Testis (tissue), 3 donors: ENCODE results near the gene GPBP1. TPM values are rescaled to one million over a fixed set of nuclear protein-coding genes. Genes with fewer than 3 reads are reported as not detected.
"Not testable (repeated sequence)": the region's sequence is repeated elsewhere in the genome, so short reads cannot be mapped to it uniquely, and the experiment has no call there.

Source experiments
- DNase-seq: peaks from one replicate; pipeline ENCODE4 v3.0.0-alpha.2; 2019
- H3K27ac ChIP-seq, 2 donors: fragments of 200-600 bp; sonication (generic); one replicate each; pipeline ENCODE4 v1.5.1; 2019
- H3K27me3 ChIP-seq: fragments of 200-600 bp; sonication (generic); one replicate; pipeline ENCODE4 v1.5.1; 2019
- H3K36me3 ChIP-seq: fragments of 200-600 bp; sonication (generic); one replicate; pipeline ENCODE4 v1.5.1; 2017; ENCODE audit warnings: low read depth; ENCODE audit errors: missing control alignments
- H3K4me1 ChIP-seq: fragments of 200-600 bp; sonication (generic); one replicate; pipeline ENCODE4 v1.5.1; 2019
- H3K4me3 ChIP-seq, 2 donors: fragments of 200-600 bp; sonication (generic); one replicate each; pipeline ENCODE4 v1.5.1; 2017 to 2019
- H3K9me3 ChIP-seq: fragments of 200-600 bp; sonication (generic); one replicate; pipeline ENCODE4 v1.5.1; 2017
- POLR2A ChIP-seq: fragments of 450-650 bp; IDR thresholded peaks from one replicate; pipeline ENCODE4 v1.6.1; 2017; ENCODE audit warnings: antibody characterized with exemption, mild to moderate bottlenecking, moderate library complexity
- WGBS, 2 donors: methylation state at CpG; one replicate each; pipeline ENCODE4 v1.1.5; 2018; 5-methylcytosine and 5-hydroxymethylcytosine counted together
- intact Hi-C: fragments of 100-400 bp; cut with DNase I; formaldehyde crosslinking; loops from one replicate; pipeline ENCODE4 v1.15.1; 2023; ENCODE audit warnings: low total_unique reads
- polyA plus RNA-seq: library from polyadenylated mRNA; stranded (reverse); fragments of 350-450 nt; fragmentation: Illumina TruSeq; extraction: RNeasy Lipid Tissue Mini Kit (QIAGEN cat#74804); gene quantifications from one replicate; pipeline ENCODE4 v1.2.3, GENCODE V29; 2014; ENCODE audit warnings: low read depth, low replicate concordance; ENCODE audit not compliant: insufficient read depth
- total RNA-seq, 2 donors: library from RNA; depleted of rRNA; stranded (reverse); fragments of >200 nt; gene quantifications; one replicate each; pipeline ENCODE4 v1.2.3, GENCODE V29; 2016
- TF ChIP-seq, protein P1 (sequence below), 3 experiments: fragments of 450-650 bp in 2 of 3; fragments of 200-600 bp in 1 of 3; sonication (generic) in 1 of 3; IDR thresholded peaks; one replicate each; pipeline ENCODE4 v1.5.1; 2016 to 2019; ENCODE audit warnings: antibody characterized with exemption in 3 of 3, mild to moderate bottlenecking in 2 of 3, moderate library complexity in 1 of 3

Gene GPBP1
- total and polyA plus RNA-seq, 3 donors from 2014 or later, result 109 to 167 (median 137) TPM

GRCh38 chr5:57176350-57176857 lies 2.5 kb downstream of the GPBP1 start:
- Histone ChIP-seq H3K36me3 (no peaks in the 10 kb centered on the region), H3K4me3 (peak overlapping the region; percentile 77 to 93), H3K27ac (peak overlapping the region; percentile 100), H3K4me1 (peaks cover 24% of the 10 kb centered on the region), H3K27me3 (no peaks in the 10 kb centered on the region), H3K9me3 (no peaks in the 10 kb centered on the region)
- no peak for DNase-seq
- 2 to 3% methylated on average over 7 of the region's 7 CpGs for WGBS, 2 donors
- intact Hi-C loops, result no loop called here
- TF ChIP-seq, protein P1, sequence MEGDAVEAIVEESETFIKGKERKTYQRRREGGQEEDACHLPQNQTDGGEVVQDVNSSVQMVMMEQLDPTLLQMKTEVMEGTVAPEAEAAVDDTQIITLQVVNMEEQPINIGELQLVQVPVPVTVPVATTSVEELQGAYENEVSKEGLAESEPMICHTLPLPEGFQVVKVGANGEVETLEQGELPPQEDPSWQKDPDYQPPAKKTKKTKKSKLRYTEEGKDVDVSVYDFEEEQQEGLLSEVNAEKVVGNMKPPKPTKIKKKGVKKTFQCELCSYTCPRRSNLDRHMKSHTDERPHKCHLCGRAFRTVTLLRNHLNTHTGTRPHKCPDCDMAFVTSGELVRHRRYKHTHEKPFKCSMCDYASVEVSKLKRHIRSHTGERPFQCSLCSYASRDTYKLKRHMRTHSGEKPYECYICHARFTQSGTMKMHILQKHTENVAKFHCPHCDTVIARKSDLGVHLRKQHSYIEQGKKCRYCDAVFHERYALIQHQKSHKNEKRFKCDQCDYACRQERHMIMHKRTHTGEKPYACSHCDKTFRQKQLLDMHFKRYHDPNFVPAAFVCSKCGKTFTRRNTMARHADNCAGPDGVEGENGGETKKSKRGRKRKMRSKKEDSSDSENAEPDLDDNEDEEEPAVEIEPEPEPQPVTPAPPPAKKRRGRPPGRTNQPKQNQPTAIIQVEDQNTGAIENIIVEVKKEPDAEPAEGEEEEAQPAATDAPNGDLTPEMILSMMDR (IDR thresholded peaks at IDR 0.05), result no peak
- no peak for TF ChIP-seq POLR2A

- intact Hi-C loops, result no loop called here
- Histone ChIP-seq H3K4me1 (peaks cover 21% of the 10 kb centered on the region), H3K4me3 (no peak overlapping the region)
Measured at GRCh38 chr5:57177479-57178156, 3.8 kb downstream of the GPBP1 start.

DNA sequence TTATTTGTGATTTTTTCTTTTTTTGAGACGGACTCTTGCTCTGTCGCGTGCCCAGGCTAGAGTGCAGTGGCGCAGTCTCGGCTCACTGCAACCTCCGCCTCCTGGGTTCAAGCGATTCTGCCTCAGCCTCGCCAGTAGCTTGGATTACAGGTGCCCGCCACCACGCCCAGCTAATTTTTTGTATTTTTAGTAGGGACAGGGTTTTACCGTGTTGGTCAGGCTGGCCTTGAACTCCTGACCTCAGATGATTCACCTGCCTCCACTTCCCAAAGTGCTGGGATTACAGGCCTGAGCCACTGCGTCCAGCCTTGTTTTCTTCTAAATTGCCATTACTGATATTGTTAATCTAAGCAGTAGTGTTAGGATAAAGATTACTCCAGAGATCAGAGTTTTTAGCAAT lies 4.4 kb downstream of the GPBP1 start:
- WGBS, 2 donors, result 56 to 70% methylated on average over 12 of the region's 12 CpGs
- H3K27me3 ChIP-seq, DNase-seq, H3K9me3 ChIP-seq, H3K4me3 ChIP-seq, H3K36me3 ChIP-seq, intact Hi-C loops: not testable (repeated sequence)
- Histone ChIP-seq H3K4me1 (peaks cover 20% of the 10 kb centered on the region), H3K27ac (peak overlapping the region in 1 of 2 donors; percentile 100)

More at GRCh38 chr5:57177479-57178156, 3.8 kb downstream of the GPBP1 start:
- TF ChIP-seq, protein P1 (IDR thresholded peaks at IDR 0.05), result no peak
- H3K27me3 ChIP-seq, result no peaks in the 10 kb centered on the region
- H3K36me3 ChIP-seq, result no peaks in the 10 kb centered on the region
- DNase-seq, result no peak
- peak overlapping the region in 1 of 2 donors; percentile 100 for H3K27ac ChIP-seq
- no peaks in the 10 kb centered on the region for H3K9me3 ChIP-seq
- WGBS, 2 donors, result 64 to 75% methylated on average over 14 of the region's 14 CpGs

DNA sequence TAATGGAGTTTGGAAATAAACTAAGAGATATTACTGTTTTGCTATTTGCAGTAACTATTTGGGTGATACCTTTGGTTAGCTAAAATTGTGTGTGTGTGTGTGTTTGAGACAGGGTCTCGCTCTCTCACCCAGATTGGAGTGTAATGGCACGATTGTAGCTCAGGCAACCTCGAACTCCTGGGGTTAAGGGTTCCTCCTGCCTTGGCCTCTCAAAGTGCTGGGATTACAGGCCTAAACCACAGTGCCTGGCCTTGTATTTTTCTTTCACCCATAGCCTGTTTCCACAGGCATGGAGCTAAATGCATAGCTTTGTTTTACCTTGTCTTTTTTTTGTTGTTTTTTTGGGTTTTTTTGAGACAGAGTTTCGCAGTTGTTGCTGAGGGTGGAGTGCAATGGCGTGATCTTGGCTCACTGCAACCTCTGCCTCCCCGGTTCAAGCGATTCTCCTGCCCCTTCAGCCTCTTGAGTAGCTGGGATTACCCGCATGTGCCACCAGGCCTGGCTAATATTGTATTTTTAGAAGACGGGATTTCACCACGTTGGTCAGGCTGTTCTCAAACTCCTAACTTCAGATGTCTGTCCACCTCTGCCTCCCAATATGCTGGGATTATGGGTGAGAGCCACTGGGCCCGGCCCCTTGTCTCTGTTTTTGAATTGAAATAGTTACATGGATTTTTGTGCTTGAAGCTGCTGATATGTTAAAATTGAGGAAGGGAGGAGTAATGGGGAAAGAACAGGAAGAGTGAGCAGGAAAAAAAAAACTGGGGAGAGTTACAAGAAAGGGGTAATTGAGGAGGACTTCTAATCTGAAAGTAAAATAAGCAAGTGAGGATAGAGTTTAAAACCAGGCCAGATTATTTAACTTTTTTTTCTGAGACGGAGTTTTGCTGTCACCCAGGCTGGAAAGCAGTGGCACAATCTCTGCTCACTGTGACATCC lies 5.7 kb downstream of the GPBP1 start:
- intact Hi-C loops, result no loop called here
- DNase-seq, result no peak
- Histone ChIP-seq H3K4me3 (no peak overlapping the region), H3K27ac (peak overlapping the region; percentile 27 to 100), H3K27me3 (no peaks in the 10 kb centered on the region), H3K36me3 (no peaks in the 10 kb centered on the region), H3K9me3 (no peaks in the 10 kb centered on the region), H3K4me1 (peaks cover 20% of the 10 kb centered on the region)
- 27 to 44% methylated on average over 12 of the region's 12 CpGs for WGBS, 2 donors
- no peak for TF ChIP-seq POLR2A
- TF ChIP-seq, protein P1 (IDR thresholded peaks at IDR 0.05), result no peak

DNA sequence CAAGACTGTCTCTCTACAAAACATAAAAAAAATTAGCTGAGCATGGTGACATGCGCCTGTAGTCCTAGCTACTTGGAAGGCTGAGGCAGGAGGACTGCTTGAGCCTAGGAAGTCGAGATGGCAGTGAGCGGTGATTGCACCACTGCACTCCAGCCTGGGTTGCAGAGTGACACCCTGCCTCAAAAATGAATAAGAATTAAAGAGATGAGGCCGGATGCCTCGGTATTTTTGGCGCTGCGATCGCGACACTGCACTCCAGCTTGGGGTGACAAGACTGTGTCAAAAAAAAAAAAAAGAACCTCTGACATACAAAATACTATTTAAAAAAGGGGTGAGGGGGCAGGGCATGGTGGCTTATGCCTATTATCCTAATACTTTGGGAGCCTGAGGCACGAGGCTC lies 7.3 kb downstream of the GPBP1 start:
- H3K9me3 ChIP-seq, result no peaks in the 10 kb centered on the region
- TF ChIP-seq, protein P1 (IDR thresholded peaks at IDR 0.05), result no peak
- TF ChIP-seq POLR2A, result no peak
- 77 to 78% methylated on average over 10 of the region's 10 CpGs for WGBS, 2 donors
- H3K4me1 ChIP-seq, result peaks cover 33% of the 10 kb centered on the region
- intact Hi-C loops, result no loop called here
- no peak overlapping the region for H3K4me3 ChIP-seq
- DNase-seq, result no peak
- no peaks in the 10 kb centered on the region for H3K36me3 ChIP-seq
- H3K27me3 ChIP-seq, result no peaks in the 10 kb centered on the region
- no peak overlapping the region for H3K27ac ChIP-seq
